ENCODE measurements around the gene NDEL1.
"Not testable (repeated sequence)": the region's sequence is repeated elsewhere in the genome, so short reads cannot be mapped to it uniquely, and the experiment has no call there.

Gene NDEL1

GRCh38 chr17:8393470-8394231 is 42.0 kb upstream of the NDEL1 start:
- Histone ChIP-seq H3K27ac (no peak overlapping the region), H3K4me3 (no peak overlapping the region)
- TF ChIP-seq, protein P1, sequence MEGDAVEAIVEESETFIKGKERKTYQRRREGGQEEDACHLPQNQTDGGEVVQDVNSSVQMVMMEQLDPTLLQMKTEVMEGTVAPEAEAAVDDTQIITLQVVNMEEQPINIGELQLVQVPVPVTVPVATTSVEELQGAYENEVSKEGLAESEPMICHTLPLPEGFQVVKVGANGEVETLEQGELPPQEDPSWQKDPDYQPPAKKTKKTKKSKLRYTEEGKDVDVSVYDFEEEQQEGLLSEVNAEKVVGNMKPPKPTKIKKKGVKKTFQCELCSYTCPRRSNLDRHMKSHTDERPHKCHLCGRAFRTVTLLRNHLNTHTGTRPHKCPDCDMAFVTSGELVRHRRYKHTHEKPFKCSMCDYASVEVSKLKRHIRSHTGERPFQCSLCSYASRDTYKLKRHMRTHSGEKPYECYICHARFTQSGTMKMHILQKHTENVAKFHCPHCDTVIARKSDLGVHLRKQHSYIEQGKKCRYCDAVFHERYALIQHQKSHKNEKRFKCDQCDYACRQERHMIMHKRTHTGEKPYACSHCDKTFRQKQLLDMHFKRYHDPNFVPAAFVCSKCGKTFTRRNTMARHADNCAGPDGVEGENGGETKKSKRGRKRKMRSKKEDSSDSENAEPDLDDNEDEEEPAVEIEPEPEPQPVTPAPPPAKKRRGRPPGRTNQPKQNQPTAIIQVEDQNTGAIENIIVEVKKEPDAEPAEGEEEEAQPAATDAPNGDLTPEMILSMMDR (IDR thresholded peaks at IDR 0.05), result no peak
- no peak for DNase-seq (ENCODE audit: low spot score)

DNA sequence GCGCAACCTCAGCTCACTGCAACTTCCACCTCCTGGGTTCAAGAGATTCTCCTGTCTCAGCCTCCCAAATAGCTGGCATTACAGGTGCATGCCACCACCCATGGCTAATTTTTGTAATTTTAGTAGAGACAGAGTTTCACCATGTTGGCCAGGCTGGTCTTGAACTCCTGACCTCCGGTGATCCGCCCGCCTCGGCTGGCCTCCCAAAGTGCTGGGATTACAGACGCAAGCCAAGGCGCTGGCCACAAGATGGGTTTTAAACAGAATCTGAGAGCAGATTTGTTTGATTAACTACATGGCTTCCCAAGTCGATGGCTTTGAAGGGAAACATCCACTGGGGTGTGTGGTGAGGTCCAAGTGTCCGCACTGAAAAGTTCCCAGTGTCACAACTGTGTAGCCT is 41.2 kb upstream of the NDEL1 start:
- not testable (repeated sequence) for DNase-seq (ENCODE audit: low spot score); H3K4me3 ChIP-seq; H3K27ac ChIP-seq

GRCh38 chr17:8397636-8398035 is 38.0 kb upstream of the NDEL1 start, which contains the start of gene RNF222:
Gene RNF222, minus strand, starts transcription at chr17:8397827. Its CDS starts 4,366 bp downstream, at chr17:8393461.
- TF ChIP-seq, protein P1 (IDR thresholded peaks at IDR 0.05), result no peak
- DNase-seq (ENCODE audit: low spot score), result no peak
- Histone ChIP-seq H3K27ac (no peak within 1 kb of the TSS), H3K4me3 (no peak within 1 kb of the TSS)

DNA sequence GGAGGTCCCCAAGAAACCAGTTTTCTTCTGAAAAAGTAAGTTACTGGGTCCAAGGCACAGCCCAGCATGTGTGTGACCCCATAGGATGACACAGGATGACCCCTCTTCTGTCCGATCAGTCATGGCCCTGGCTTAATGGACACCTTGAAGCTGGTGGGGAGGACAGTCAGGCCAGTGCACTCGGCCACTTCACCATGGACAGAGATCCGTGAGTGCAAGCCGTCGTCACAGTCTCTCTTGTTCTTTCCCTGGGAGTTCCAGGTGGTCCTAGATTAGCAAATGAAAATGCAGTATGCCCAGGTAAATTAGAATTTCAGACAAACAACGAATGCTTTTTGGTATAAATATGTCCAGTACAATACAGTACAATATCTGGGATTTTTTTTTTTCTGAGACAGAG is 36.7 kb upstream of the NDEL1 start:
- H3K4me3 ChIP-seq, result no peak overlapping the region
- H3K27ac ChIP-seq, result no peak overlapping the region
- TF ChIP-seq, protein P1 (IDR thresholded peaks at IDR 0.05), result no peak
- DNase-seq (ENCODE audit: low spot score), result no peak

DNA sequence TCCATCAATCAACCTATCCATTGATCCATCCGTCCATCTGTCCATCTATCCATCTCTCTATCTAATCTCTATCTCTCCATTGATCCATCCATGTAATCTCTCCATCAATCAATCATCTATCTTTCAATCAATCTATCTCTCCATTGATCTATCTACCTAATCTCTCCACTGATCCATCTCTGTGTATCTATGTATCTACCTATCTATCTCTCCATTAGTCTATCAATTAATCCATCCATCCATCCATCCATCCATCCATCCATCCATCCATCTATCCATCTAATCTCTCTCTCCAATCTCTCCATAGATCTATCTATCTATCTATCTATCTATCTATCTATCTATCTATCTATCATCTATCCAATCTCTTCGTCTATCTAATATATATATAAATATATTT is 34.6 kb upstream of the NDEL1 start:
- TF ChIP-seq, protein P1 (IDR thresholded peaks at IDR 0.05), result no peak

DNA sequence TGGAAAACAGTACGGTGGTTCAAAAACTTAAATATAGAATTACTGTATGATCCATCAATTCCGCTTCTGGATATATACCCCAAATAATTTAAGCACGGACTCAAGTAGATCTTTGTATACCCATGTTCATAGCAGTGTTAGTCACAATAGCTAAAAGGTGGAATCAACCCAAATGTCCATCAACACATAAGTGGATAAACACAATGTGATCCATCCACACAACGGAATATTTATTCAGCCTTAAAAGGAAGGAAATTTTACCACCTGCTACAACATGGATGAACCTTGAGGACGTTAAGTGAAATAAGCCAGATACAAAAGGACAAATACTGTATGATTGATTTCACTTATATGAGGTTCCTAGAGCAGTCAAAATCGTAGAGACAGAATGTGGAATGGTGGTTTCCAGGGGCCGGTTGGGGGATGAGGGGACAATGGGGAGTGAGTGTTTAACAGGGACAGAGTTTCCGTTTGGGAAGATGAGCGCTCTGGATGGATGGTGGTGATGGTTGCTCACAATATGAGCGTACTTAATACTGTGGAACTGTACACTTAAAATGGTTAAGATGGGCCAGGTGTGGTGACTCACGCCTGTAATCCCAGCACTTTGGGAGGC is 32.7 kb upstream of the NDEL1 start:
- TF ChIP-seq, protein P1 (IDR thresholded peaks at IDR 0.05), result no peak

More for the DNA sequence above, 34.6 kb upstream of the NDEL1 start:
- no peak overlapping the region for H3K27ac ChIP-seq
- no peak for DNase-seq (ENCODE audit: low spot score)
- H3K4me3 ChIP-seq, result no peak overlapping the region

DNA sequence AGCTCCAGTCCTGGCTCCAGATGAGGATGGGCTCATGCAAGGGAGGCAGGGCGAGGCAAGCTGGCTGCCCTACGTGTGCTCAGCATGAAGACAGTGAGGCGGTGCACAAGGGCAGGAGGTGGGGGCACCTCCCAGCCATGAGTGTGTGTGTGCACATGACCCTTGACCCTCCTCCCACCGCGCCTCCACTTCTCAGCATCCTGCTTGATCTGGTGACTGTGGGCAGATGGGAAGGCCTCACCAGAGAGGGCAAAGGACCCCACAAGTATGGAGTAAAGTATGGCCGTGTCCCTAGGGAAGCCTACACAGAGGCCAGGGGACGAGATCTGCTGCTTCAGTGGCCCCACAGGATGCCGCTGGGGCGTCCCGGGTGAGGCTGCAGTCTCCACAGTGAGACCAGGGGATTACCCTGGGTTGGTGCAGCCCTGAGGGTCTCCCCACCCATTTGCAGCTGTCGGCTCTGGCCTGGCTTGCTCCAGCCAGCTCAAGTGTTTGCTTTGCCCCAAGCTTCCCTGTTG is 30.1 kb upstream of the NDEL1 start:
- H3K27ac ChIP-seq, result no peak overlapping the region
- H3K4me3 ChIP-seq, result no peak overlapping the region
- TF ChIP-seq, protein P1 (IDR thresholded peaks at IDR 0.05), result no peak
- DNase-seq (ENCODE audit: low spot score), result peak; percentile 62

More for the DNA sequence above, 32.7 kb upstream of the NDEL1 start:
- Histone ChIP-seq H3K27ac (no peak overlapping the region), H3K4me3 (no peak overlapping the region)
- no peak for DNase-seq (ENCODE audit: low spot score)
